SKM-1 treated with dmso at 0.1 percent for 144 hours (cell line): ENCODE data around the gene MADCAM1.

ENCODE experiments used
- DNase-seq: peaks from one replicate; lab custom pipeline; 2025; ENCODE audit not compliant: unreplicated experiment; lab: John Stamatoyannopoulos, UW

Gene MADCAM1

GRCh38 chr19:488505-489417 lies 7.5 kb upstream of the MADCAM1 start:
- DNase-seq: peak; percentile 82

- no peak for DNase-seq
Measured at GRCh38 chr19:489418-490196, 6.7 kb upstream of the MADCAM1 start.

GRCh38 chr19:491146-491741 lies 5.0 kb upstream of the MADCAM1 start:
- no peak for DNase-seq

GRCh38 chr19:492091-492531 lies 4.2 kb upstream of the MADCAM1 start:
- no peak for DNase-seq

GRCh38 chr19:493391-494170 lies 2.7 kb upstream of the MADCAM1 start:
- no peak for DNase-seq

GRCh38 chr19:494171-495080 lies 1.9 kb upstream of the MADCAM1 start:
- no peak for DNase-seq

GRCh38 chr19:495081-495401 lies 1.2 kb upstream of the MADCAM1 start:
- no peak for DNase-seq

GRCh38 chr19:495402-496111 lies 729 bp upstream of the MADCAM1 start:
- no peak for DNase-seq

- no peak for DNase-seq
Measured at GRCh38 chr19:496986-497385, 700 bp downstream of the MADCAM1 start.

GRCh38 chr19:497491-497868 lies 1.2 kb downstream of the MADCAM1 start:
- no peak for DNase-seq

GRCh38 chr19:497869-498510 lies 1.7 kb downstream of the MADCAM1 start:
- DNase-seq: no peak

GRCh38 chr19:498511-498891 lies 2.2 kb downstream of the MADCAM1 start:
- DNase-seq: no peak

- DNase-seq: no peak
Measured at GRCh38 chr19:498977-499623, 2.8 kb downstream of the MADCAM1 start.

- no peak for DNase-seq
Measured at GRCh38 chr19:501646-502045, 5.4 kb downstream of the MADCAM1 start.

- DNase-seq: no peak
Measured at GRCh38 chr19:504616-505015, 8.3 kb downstream of the MADCAM1 start.

GRCh38 chr19:506404-507285 lies 10.4 kb downstream of the MADCAM1 start:
- DNase-seq: peak; percentile 98
